ENCODE results near the gene DNASE1.

DNASE1 gene

GRCh38 chr16:3696425-3697218, 42.1 kb downstream of the DNASE1 start:
- DNase-seq (no peak), ATAC-seq (no peak)

- ATAC-seq: no peak
- no peak for DNase-seq
These were observed 44.5 kb downstream of the DNASE1 start for GRCh38 chr16:3698941-3699340.

GRCh38 chr16:3701531-3701930, 47.0 kb downstream of the DNASE1 start:
- no peak for DNase-seq
- no peak for ATAC-seq

GRCh38 chr16:3702082-3702481, 47.6 kb downstream of the DNASE1 start:
- ATAC-seq (no peak), DNase-seq (no peak)

GRCh38 chr16:3706253-3707012, 51.9 kb downstream of the DNASE1 start:
- no peak for ATAC-seq
- DNase-seq: no peak

Measured in stimulated activated naive CD8-positive, alpha-beta T cell treated with anti-CD3 and anti-CD28 coated beads, Interleukin-15, Interleukin-2, amounts not matched to agents 100 U/mL and 50 U/mL, for 24 hours (primary cell).